VCaP (cell line): ENCODE measurements around the gene PGAM2.

Experiments
- H3K27ac ChIP-seq: fragments of 450-650 bp; 2 replicates; pipeline ENCODE4 v1.5.1; 2017
- CTCF ChIP-seq: fragments of 450-650 bp; conservative IDR thresholded peaks from 2 replicates; pipeline ENCODE4 v1.5.1; 2017; ENCODE audit warnings: mild to moderate bottlenecking, moderate library complexity

The PGAM2 gene

GRCh38 chr7:44060948-44061644, 4.3 kb downstream of the PGAM2 start:
- H3K27ac ChIP-seq, result no peak overlapping the region
- no peak for TF ChIP-seq CTCF

- no peak for TF ChIP-seq CTCF
- no peak overlapping the region for H3K27ac ChIP-seq
Measured at GRCh38 chr7:44060091-44060947, 5.0 kb downstream of the PGAM2 start.

- TF ChIP-seq CTCF, result no peak
- H3K27ac ChIP-seq, result no peak overlapping the region
Measured at GRCh38 chr7:44059219-44060090, 5.9 kb downstream of the PGAM2 start.

- H3K27ac ChIP-seq, result no peak overlapping the region
- TF ChIP-seq CTCF, result no peak
Measured at GRCh38 chr7:44058759-44059218, 6.6 kb downstream of the PGAM2 start.

- TF ChIP-seq CTCF, result no peak
- H3K27ac ChIP-seq, result no peak overlapping the region
Measured at GRCh38 chr7:44057849-44058758, 7.3 kb downstream of the PGAM2 start.

GRCh38 chr7:44057181-44057848, 8.1 kb downstream of the PGAM2 start:
- H3K27ac ChIP-seq, result no peak overlapping the region
- TF ChIP-seq CTCF, result no peak
